ENCODE results near the gene MARK1. TPM values are rescaled to one million over a fixed set of nuclear protein-coding genes. Genes with fewer than 3 reads are reported as not detected.
"Not testable (repeated sequence)": the region's sequence is repeated elsewhere in the genome, so short reads cannot be mapped to it uniquely, and the experiment has no call there.

The MARK1 gene
- total RNA-seq, 1 experiment from 2014 or later, result not detected

DNA sequence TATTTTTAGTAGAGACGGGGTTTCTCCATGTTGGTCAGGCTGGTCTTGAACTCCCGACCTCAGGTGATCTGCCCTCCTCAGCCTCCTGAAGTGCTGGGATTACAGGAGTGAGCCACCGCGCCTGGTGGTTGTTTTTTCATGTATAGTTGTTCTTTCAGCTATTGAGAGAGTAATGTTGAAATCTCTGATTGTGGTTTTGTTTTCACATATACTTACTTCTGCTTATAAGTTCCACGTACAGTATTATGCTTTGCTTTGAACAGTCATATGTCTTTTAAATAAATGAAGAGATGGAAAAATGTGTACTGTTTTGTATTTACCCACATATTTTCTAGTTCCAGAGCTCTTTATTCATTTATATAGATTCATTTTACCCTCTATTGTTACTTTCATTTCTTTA is 44.5 kb downstream of the MARK1 start:
- DNase-seq, result no peak
- peaks cover 14% of the 10 kb centered on the region for H3K9me3 ChIP-seq
- H3K4me3 ChIP-seq, result no peak overlapping the region
- H3K27me3 ChIP-seq, result peaks cover 13% of the 10 kb centered on the region; the same call in 1 of the 2 replicates
- no peaks in the 10 kb centered on the region for H3K36me3 ChIP-seq

DNA sequence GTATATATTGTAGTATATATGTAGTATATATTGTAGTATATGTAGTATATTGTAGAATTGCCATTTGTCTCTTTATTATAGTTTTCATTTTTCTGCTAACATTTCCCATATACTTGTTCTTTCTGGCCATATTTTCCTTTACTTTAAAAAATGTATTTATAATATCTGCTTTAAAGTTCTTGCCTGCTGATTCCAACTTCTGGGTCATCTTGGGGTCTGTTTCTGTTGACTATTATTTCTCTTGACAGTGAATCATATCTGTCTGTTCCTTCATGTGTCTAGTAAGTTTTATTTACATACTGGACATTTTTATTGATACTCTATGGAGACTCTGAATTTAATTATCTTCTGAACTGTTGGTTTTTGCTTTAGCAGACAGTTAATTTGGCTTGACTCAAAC is 45.9 kb downstream of the MARK1 start:
- H3K36me3 ChIP-seq, result no peaks in the 10 kb centered on the region
- H3K9me3 ChIP-seq, result peaks cover 14% of the 10 kb centered on the region
- no peak for DNase-seq
- no peak overlapping the region for H3K4me3 ChIP-seq
- H3K27me3 ChIP-seq, result peaks cover 7% of the 10 kb centered on the region; the same call in 1 of the 2 replicates

DNA sequence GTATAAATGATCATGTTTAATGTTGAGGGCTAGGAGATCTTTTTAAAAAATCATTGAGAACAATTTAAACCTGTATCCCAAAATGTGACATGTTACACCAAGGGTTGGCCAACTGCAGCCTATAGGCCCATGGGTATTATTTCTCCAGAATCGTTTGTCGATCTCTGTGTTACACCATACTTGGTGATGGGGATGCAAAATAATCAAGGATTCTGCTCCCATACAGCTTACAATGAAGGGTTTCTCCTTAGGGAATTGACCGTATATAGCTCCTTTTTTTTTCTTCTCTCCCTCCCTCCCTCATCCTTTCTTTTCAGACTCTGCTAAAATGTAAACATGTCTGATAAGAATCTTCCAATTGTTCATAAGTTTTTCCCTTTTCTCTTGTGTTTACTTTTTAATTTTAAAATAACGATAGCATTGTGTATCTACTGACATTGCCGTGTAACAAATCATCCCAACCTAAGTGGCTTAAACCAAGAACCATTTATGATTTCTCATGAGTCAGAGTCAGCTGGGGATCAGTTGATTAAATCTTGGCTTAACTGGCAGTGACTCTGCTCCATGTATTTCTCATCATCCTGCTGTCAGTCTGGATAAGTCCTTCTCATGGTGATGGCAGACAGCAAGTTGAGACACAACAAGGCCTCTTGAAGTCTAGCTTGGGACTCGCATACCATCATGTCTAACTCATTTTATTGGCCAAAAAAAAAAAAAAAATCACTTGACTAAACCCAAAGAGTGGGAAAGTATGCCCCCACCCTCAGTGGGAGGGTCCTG is 48.0 kb downstream of the MARK1 start:
- peaks cover 12% of the 10 kb centered on the region; the same call in 1 of the 2 replicates for H3K9me3 ChIP-seq
- H3K27me3 ChIP-seq, result peaks cover 2% of the 10 kb centered on the region; the same call in 1 of the 2 replicates
- no peak for DNase-seq
- H3K36me3 ChIP-seq, result no peaks in the 10 kb centered on the region
- H3K4me3 ChIP-seq, result no peak overlapping the region

GRCh38 chr1:220577926-220578325 is 50.0 kb downstream of the MARK1 start:
- Histone ChIP-seq H3K36me3 (no peaks in the 10 kb centered on the region), H3K4me3 (no peak overlapping the region), H3K9me3 (peaks cover 11% of the 10 kb centered on the region; the same call in 1 of the 2 replicates), H3K27me3 (peaks cover 2% of the 10 kb centered on the region; the same call in 1 of the 2 replicates)
- no peak for DNase-seq

- Histone ChIP-seq H3K9me3 (peaks cover 4% of the 10 kb centered on the region; the same call in 1 of the 2 replicates), H3K27me3 (peaks cover 5% of the 10 kb centered on the region; the same call in 1 of the 2 replicates), H3K36me3 (no peaks in the 10 kb centered on the region), H3K4me3 (no peak overlapping the region)
- no peak for DNase-seq
Observed at GRCh38 chr1:220579317-220579716, 51.4 kb downstream of the MARK1 start.

GRCh38 chr1:220592714-220593113 is 64.8 kb downstream of the MARK1 start:
- no peak for DNase-seq
- H3K4me3 ChIP-seq, result no peak overlapping the region
- H3K36me3 ChIP-seq, result no peaks in the 10 kb centered on the region
- no peaks in the 10 kb centered on the region for H3K9me3 ChIP-seq
- peaks cover 3% of the 10 kb centered on the region; the same call in 1 of the 2 replicates for H3K27me3 ChIP-seq

DNA sequence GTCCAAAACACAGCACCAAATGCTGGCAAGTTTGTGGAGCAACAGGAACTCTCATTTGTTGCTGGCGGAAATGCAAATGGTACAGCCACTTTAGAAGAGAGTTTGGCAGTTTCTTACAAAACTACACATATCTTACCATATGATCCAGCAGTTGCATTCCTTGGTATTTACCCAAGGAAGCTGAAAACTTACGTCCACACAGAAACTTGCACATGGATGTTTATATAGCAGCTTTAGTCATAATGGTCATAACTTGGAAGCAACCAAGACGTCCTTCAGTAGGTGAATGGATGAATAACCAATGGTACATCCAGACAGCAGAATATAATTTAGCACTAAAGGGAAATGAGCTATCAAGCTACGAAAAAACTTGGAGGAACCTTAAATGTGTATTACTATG is 66.4 kb downstream of the MARK1 start:
- H3K27me3 ChIP-seq, result peaks cover 1% of the 10 kb centered on the region; the same call in 1 of the 2 replicates
- H3K4me3 ChIP-seq, result no peak overlapping the region
- no peaks in the 10 kb centered on the region for H3K9me3 ChIP-seq
- no peak for DNase-seq
- H3K36me3 ChIP-seq, result no peaks in the 10 kb centered on the region

GRCh38 chr1:220595179-220595578 is 67.2 kb downstream of the MARK1 start:
- H3K9me3 ChIP-seq, result no peaks in the 10 kb centered on the region
- no peaks in the 10 kb centered on the region for H3K36me3 ChIP-seq
- H3K4me3 ChIP-seq, result no peak overlapping the region
- DNase-seq, result no peak
- H3K27me3 ChIP-seq, result peaks cover 2% of the 10 kb centered on the region; the same call in 1 of the 2 replicates

DNA sequence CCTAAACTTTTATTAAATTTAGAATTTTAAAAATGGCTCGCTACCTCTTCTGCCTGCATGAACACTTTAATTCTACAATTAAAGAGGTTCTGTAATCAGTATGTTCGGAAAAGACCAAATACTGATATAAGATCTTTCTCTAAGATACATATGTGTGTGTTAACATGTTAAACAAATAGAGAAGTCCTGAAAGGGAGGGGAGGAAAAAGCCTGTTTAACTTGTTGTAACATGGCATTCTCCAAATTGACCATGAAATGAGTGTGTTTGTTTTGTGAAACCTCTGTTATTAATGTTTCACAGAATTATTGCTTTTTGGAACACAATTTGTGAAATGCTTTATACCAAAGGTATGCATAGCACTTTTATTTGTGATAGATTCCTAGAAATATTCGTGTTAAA is 77.0 kb downstream of the MARK1 start:
- DNase-seq, result no peak
- no peaks in the 10 kb centered on the region for H3K9me3 ChIP-seq
- no peaks in the 10 kb centered on the region for H3K27me3 ChIP-seq
- no peaks in the 10 kb centered on the region for H3K36me3 ChIP-seq
- no peak overlapping the region for H3K4me3 ChIP-seq

- not testable (repeated sequence) for H3K27me3 ChIP-seq, DNase-seq, H3K36me3 ChIP-seq, H3K9me3 ChIP-seq, H3K4me3 ChIP-seq
Observed at GRCh38 chr1:220605651-220606050, 77.7 kb downstream of the MARK1 start.

- not testable (repeated sequence) for H3K27me3 ChIP-seq, H3K36me3 ChIP-seq, DNase-seq, H3K4me3 ChIP-seq, H3K9me3 ChIP-seq
Observed at GRCh38 chr1:220611100-220611499, 83.2 kb downstream of the MARK1 start.

- H3K36me3 ChIP-seq, result no peaks in the 10 kb centered on the region
- H3K27me3 ChIP-seq, result peaks cover 6% of the 10 kb centered on the region; the same call in 1 of the 2 replicates
- H3K9me3 ChIP-seq, result no peaks in the 10 kb centered on the region
- DNase-seq, result no peak
- H3K4me3 ChIP-seq, result no peak overlapping the region
Observed at GRCh38 chr1:220616836-220617235, 88.9 kb downstream of the MARK1 start.

DNA sequence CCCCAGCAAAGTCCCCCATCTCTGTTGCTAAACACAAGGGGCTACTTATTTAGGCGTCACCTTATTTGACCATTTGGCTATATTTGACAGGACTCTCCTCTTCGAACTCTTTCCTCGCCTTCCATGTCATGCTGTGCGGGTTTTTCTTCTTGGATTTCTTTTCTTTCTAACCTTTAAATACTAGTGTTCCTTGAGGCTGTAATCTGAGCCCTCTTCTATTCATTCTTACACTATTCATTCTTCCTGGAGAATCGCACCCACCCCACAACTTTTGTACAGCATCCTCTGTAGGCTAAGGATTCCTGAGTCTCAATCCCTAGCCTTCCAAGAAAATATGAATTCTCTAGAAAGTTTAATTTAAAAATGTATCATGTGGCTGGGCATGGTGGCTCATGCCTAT is 100.5 kb downstream of the MARK1 start:
- no peaks in the 10 kb centered on the region for H3K9me3 ChIP-seq
- H3K27me3 ChIP-seq, result 0 out of 2 replicates have a peak, but pooled peaks cover 5% of the 10 kb centered on the region
- no peak overlapping the region for H3K4me3 ChIP-seq
- DNase-seq, result no peak
- H3K36me3 ChIP-seq, result no peaks in the 10 kb centered on the region

- DNase-seq, result no peak
- H3K4me3 ChIP-seq, result no peak overlapping the region
Observed at GRCh38 chr1:220631238-220631815, 103.4 kb downstream of the MARK1 start.

DNA sequence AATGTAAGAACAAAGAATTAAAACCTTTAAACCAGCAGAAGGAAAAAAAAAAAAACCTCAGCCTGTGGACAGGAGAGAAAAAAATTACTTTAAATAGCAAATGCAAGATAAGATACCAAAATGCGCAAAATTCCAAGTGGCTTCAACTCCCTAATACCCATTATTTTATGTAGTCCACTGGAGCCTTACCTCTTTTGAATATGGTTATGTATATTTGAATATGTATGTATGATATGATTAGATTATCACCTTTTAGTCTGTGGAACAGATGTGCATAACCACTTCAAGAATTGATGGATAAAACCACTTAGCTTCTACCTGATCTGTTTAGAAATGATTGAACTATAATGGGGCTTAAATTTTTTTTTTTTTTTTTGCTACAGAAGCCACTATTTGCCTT is 109.8 kb downstream of the MARK1 start:
- Histone ChIP-seq H3K36me3 (no peaks in the 10 kb centered on the region), H3K9me3 (no peaks in the 10 kb centered on the region), H3K27me3 (no peaks in the 10 kb centered on the region; the same call in 1 of the 2 replicates), H3K4me3 (no peak overlapping the region)
- no peak for DNase-seq

More at GRCh38 chr1:220631238-220631815, 103.4 kb downstream of the MARK1 start:
- Histone ChIP-seq H3K36me3 (no peaks in the 10 kb centered on the region), H3K9me3 (no peaks in the 10 kb centered on the region), H3K27me3 (peaks cover 5% of the 10 kb centered on the region; the same call in 1 of the 2 replicates)

GRCh38 chr1:220642285-220642684 is 114.3 kb downstream of the MARK1 start:
- DNase-seq, result no peak
- Histone ChIP-seq H3K27me3 (peaks cover 5% of the 10 kb centered on the region; the same call in 1 of the 2 replicates), H3K9me3 (no peaks in the 10 kb centered on the region), H3K36me3 (no peaks in the 10 kb centered on the region), H3K4me3 (no peak overlapping the region)

DNA sequence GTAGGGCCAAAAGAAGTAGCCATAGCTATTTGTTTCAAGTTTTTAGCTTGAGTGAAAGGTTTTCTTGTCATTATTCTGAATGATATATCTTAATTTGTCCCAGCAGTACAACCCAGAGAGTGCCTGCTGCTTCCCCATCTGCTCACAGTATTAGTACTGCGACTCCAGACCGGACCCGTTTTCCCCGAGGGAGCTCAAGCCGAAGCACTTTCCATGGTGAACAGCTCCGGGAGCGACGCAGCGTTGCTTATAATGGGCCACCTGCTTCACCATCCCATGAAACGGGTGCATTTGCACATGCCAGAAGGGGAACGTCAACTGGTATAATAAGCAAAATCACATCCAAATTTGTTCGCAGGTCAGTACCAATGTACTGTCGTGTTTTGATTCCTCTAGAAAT is 125.1 kb downstream of the MARK1 start:
- H3K4me3 ChIP-seq, result no peak overlapping the region
- no peaks in the 10 kb centered on the region for H3K36me3 ChIP-seq
- DNase-seq, result no peak
- H3K27me3 ChIP-seq, result peaks cover 14% of the 10 kb centered on the region; the same call in 1 of the 2 replicates
- H3K9me3 ChIP-seq, result no peaks in the 10 kb centered on the region

All from MG63 (cell line).